Measurements from ENCODE around the gene RPH3AL. TPM values are rescaled to one million over a fixed set of nuclear protein-coding genes. Genes with fewer than 3 reads are reported as not detected.

RPH3AL gene
- total and polyA plus RNA-seq, 7 donors = 3.7 to 18.5 (median 9.7) TPM

DNA sequence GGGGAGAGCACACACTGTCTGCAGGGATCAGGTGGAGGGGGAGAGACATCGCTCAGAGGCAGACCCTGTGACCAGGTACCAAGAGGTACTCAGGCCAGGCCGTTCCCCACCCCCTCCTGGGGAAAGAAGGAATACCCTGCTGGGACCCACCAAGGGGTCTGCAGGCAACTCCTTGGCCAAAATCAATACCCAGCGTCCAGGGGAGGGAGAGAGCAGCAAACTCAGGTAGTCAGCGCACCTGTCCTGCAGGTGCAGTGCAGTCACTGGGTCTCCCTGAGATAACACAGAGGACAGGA, 113.7 kb downstream of the RPH3AL start:
- TF ChIP-seq, protein P1, sequence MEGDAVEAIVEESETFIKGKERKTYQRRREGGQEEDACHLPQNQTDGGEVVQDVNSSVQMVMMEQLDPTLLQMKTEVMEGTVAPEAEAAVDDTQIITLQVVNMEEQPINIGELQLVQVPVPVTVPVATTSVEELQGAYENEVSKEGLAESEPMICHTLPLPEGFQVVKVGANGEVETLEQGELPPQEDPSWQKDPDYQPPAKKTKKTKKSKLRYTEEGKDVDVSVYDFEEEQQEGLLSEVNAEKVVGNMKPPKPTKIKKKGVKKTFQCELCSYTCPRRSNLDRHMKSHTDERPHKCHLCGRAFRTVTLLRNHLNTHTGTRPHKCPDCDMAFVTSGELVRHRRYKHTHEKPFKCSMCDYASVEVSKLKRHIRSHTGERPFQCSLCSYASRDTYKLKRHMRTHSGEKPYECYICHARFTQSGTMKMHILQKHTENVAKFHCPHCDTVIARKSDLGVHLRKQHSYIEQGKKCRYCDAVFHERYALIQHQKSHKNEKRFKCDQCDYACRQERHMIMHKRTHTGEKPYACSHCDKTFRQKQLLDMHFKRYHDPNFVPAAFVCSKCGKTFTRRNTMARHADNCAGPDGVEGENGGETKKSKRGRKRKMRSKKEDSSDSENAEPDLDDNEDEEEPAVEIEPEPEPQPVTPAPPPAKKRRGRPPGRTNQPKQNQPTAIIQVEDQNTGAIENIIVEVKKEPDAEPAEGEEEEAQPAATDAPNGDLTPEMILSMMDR (IDR thresholded peaks at IDR 0.05) = no peak
- no peaks in the 10 kb centered on the region for H3K36me3 ChIP-seq (ENCODE audit: insufficient read depth in 1 of 2, low read depth in 1 of 2)
- ATAC-seq (no peak), DNase-seq (peak in 1 of 2 donors; percentile 39)
- H3K9me3 ChIP-seq = no peaks in the 10 kb centered on the region
- no peaks in the 10 kb centered on the region for H3K4me1 ChIP-seq
- intact Hi-C loops (cut with DNase I) = no loop called here
- no peaks in the 10 kb centered on the region for H3K27me3 ChIP-seq (ENCODE audit: insufficient read depth in 3 of 3, low read length in 2 of 3)
- no peak overlapping the region for H3K4me3 ChIP-seq
- no peak overlapping the region for H3K27ac ChIP-seq
- WGBS, 3 donors = 86 to 90% (median 87%) methylated on average over 4 of the region's 4 CpGs

DNA sequence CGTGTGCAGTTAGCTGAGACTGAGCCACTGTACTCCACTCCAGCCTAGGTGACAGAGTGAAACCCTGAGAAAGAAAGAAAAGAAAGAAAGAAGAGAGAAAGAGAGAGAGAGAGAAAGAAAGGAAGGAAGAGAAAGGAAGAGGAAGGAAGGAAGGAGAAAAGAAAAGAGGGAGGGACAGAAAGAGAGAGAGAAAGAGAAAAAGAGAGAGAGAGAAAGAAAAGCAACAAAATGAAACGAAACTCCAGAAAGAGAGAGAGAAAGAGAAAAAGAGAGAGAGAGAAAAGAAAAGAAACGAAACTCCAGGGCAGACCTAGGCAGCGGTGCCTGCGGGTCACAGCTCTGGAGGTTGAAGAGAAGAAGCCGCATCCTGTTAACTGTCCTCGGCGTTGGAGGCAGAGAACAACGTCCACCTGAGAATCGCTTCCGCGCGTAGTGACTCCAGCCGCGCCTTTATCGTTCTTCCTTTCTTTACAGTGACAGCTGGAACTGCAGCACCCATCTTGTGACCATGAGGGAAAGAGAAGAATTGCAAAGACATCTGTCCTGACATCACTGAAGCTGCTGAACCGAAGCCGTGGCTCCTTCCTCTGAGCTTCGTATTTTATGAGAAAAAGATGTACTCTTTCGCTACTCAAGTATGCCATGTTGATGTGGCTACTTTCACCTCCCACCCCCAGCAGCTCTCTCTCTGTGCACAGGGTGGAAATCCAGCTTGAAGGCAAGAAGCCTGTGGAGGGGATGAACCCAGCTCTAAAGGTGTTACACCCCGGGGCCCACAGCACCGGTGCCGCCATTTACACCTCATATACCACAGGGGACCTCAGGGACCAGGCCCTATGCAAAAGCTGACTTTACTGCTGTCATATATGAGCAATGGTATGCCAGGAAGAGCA, 114.3 kb downstream of the RPH3AL start:
- Histone ChIP-seq H3K27ac (no peak overlapping the region), H3K4me1 (no peaks in the 10 kb centered on the region), H3K9me3 (no peaks in the 10 kb centered on the region), H3K27me3 (ENCODE audit: insufficient read depth in 3 of 3, low read length in 2 of 3) (no peaks in the 10 kb centered on the region), H3K4me3 (no peak overlapping the region), H3K36me3 (ENCODE audit: insufficient read depth in 1 of 2, low read depth in 1 of 2) (no peaks in the 10 kb centered on the region)
- DNase-seq (peak in 1 of 2 donors; percentile 42), ATAC-seq (no peak)
- TF ChIP-seq, protein P1 (IDR thresholded peaks at IDR 0.05) = no peak
- WGBS, 3 donors = 83 to 87% (median 86%) methylated on average over 23 of the region's 23 CpGs
- intact Hi-C loops (cut with DNase I) = no loop called here

DNA sequence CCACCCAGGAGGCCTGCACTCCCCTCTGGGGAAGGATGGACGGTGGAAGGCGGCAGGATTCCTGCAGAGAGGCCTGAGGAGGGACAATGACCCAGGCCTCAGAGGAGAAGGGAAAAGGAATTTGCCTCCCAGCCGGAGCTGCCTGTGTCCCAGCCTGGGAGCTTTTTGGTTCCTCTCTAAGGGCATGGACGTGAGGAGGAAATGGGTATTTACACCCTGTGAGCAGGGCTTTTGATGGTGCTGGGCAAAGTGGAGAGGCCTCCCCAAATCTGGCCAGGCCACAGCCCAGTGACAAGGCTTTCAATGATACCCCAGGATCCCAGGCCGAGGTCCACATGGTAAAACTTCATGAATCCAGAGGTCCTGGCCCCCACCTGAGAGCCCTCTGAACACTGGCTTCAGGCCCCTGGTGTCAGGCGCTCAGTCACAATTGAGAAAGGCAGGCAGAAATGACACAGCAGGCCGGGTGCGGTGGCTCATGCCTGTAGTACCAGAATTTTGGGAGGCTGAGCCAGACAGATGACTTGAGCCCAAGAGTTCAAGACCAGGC, 115.1 kb downstream of the RPH3AL start:
- H3K9me3 ChIP-seq = no peaks in the 10 kb centered on the region
- intact Hi-C loops (cut with DNase I) = no loop called here
- TF ChIP-seq, protein P1 (IDR thresholded peaks at IDR 0.05) = no peak
- H3K27ac ChIP-seq = no peak overlapping the region
- no peaks in the 10 kb centered on the region for H3K36me3 ChIP-seq (ENCODE audit: insufficient read depth in 1 of 2, low read depth in 1 of 2)
- DNase-seq (peak in 1 of 2 donors; percentile 34), ATAC-seq (no peak)
- H3K4me1 ChIP-seq = no peaks in the 10 kb centered on the region
- H3K27me3 ChIP-seq (ENCODE audit: insufficient read depth in 3 of 3, low read length in 2 of 3) = no peaks in the 10 kb centered on the region
- 72 to 80% (median 79%) methylated on average over 8 of the region's 8 CpGs for WGBS, 3 donors
- no peak overlapping the region for H3K4me3 ChIP-seq

DNA sequence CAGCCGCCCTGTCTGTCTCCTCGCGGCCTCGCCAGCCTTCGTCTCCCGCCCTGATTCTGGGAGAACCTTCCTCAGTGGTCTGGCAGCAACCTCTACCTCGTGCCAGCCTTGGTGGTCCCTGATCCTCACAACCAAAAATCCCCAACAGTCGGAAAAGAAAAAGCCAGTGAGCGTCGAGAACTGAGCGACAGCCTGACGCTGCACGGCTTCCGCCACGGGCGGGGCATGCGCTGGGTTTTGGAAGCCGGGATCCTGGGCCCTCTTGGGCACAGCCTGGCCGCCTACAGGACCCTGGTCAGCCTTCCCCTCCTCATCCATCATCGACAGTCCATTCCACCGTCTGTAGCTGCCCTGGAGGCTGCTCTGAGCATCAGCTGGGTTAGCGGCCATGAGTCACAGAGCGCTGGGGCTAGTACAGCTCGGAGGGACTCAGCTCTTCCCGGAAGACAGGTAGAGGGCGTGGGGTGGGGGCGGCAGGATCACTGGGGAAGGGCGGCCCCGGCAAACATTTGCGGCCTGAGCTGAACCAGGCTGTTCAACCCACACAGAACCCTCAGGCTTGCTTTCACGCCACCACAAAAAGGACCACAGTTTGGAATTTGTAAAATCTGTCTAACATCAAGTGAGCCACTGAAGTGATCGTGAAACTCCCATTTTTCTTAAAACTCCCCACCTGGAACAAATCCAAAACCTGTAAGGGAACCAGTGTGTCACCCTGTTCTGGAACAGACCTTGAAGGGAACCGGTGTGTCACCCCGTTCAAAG, 115.8 kb downstream of the RPH3AL start:
- Histone ChIP-seq H3K4me1 (no peaks in the 10 kb centered on the region), H3K27ac (no peak overlapping the region), H3K9me3 (no peaks in the 10 kb centered on the region), H3K4me3 (no peak overlapping the region), H3K36me3 (ENCODE audit: insufficient read depth in 1 of 2, low read depth in 1 of 2) (no peaks in the 10 kb centered on the region), H3K27me3 (ENCODE audit: insufficient read depth in 3 of 3, low read length in 2 of 3) (no peaks in the 10 kb centered on the region)
- ATAC-seq (no peak), DNase-seq (peak in 1 of 2 donors; percentile 45)
- TF ChIP-seq, protein P1 (IDR thresholded peaks at IDR 0.05) = no peak
- WGBS, 3 donors = 81 to 88% (median 83%) methylated on average over 34 of the region's 34 CpGs
- intact Hi-C loops (cut with DNase I) = no loop called here

All from psoas muscle (tissue), 8 donors.